ENCODE results near the gene DDAH2. TPM values are rescaled to one million over a fixed set of nuclear protein-coding genes. Genes with fewer than 3 reads are reported as not detected.

Gene DDAH2
- total RNA-seq, 4 donors from 2014 or later: 65.7 to 124 (median 106) TPM

DNA sequence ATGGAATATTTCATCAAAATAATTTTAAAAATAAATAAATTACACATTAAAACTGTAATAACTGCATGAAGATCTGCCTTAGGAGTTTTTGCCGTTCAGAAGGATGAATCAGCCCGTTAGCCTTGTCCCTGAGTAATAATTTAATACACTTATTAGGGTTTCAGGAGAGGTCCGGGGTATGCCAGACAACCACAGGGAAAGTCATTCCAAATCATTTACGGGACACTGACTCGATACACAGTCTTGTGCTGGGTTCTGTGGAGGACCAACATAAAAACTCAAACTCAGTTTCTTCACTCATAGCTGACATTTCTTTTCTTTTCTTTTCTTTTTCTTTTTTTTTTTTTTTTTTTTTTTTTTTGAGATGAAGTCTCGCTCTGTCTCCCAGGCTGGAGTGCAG lies 23.2 kb downstream of the DDAH2 start:
- TF ChIP-seq POLR2A (IDR thresholded peaks at IDR 0.05): no peak
- no peak for TF ChIP-seq CTCF (IDR thresholded peaks at IDR 0.05)
- intact Hi-C loops (cut with DNase I; ENCODE audit: low total_unique reads): no loop called here
- no peak overlapping the region for H3K4me3 ChIP-seq (ENCODE audit: low read depth, poor library complexity, severe bottlenecking)
- 86% methylated on average over 6 of the region's 6 CpGs for WGBS, 2 donors
- no peak for DNase-seq (ENCODE audit: low spot score in 2 of 2)

- intact Hi-C loops (cut with DNase I; ENCODE audit: low total_unique reads): no loop called here
- peak within 1 kb of the TSS; percentile 73 for H3K4me3 ChIP-seq (ENCODE audit: low read depth, poor library complexity, severe bottlenecking)
- 1% methylated on average over 42 to 54 of the region's 54 CpGs for whole genome bisulfite sequencing, 2 donors
- peak in 1 of 2 donors; percentile 94 for TF ChIP-seq POLR2A (IDR thresholded peaks at IDR 0.05)
- peak in 1 of 3 donors; percentile 51 for TF ChIP-seq CTCF (IDR thresholded peaks at IDR 0.05)
- DNase-seq (ENCODE audit: low spot score in 2 of 2): peak; percentile 98 to 100
These were observed 26.0 kb downstream of the DDAH2 start, which contains the start of gene ABHD16A for GRCh38 chr6:31702819-31703716. Gene ABHD16A (minus strand): TSS chr6:31703324. CDS start chr6:31703281, 43 bp downstream.

DNA sequence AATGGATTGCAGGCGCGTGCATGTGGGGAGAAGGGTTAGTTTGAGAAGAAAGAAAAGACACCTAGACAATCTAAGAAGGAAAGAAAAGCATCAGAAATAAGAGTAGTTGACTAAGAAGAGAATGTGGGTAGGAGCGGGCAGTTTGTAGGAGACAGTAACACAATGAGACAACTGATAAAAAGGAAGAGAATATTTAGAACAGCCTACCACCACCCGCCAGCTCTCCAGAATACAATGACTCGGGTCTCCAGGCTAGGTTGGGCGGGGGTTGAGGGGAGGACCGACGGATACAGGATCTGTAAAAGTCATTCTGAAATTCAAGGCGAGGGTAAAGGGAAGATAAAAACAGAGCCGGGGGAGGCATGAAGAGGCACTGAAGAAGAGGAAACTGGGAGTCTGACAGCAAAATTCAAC lies 26.7 kb downstream of the DDAH2 start:
- intact Hi-C loops (cut with DNase I; ENCODE audit: low total_unique reads): no loop called here
- peak overlapping the region; percentile 73 for H3K4me3 ChIP-seq (ENCODE audit: low read depth, poor library complexity, severe bottlenecking)
- TF ChIP-seq CTCF (IDR thresholded peaks at IDR 0.05) (no peak), POLR2A (IDR thresholded peaks at IDR 0.05) (no peak)
- no peak for DNase-seq (ENCODE audit: low spot score in 2 of 2)
- 1% methylated on average over 10 of the region's 10 CpGs for WGBS, 2 donors

GRCh38 chr6:31701666-31702404 lies 27.3 kb downstream of the DDAH2 start:
- 21 to 27% methylated on average over 7 of the region's 7 CpGs for WGBS, 2 donors
- no peak for DNase-seq (ENCODE audit: low spot score in 2 of 2)
- peak overlapping the region; percentile 73 for H3K4me3 ChIP-seq (ENCODE audit: low read depth, poor library complexity, severe bottlenecking)
- intact Hi-C loops (cut with DNase I; ENCODE audit: low total_unique reads): no loop called here
- TF ChIP-seq CTCF (IDR thresholded peaks at IDR 0.05) (no peak), POLR2A (IDR thresholded peaks at IDR 0.05) (no peak)

GRCh38 chr6:31700740-31701401 lies 28.2 kb downstream of the DDAH2 start:
- WGBS, 2 donors: 76 to 82% methylated on average over 5 of the region's 5 CpGs
- TF ChIP-seq POLR2A (IDR thresholded peaks at IDR 0.05) (no peak), CTCF (IDR thresholded peaks at IDR 0.05) (no peak)
- no peak for DNase-seq (ENCODE audit: low spot score in 2 of 2)
- no peak overlapping the region for H3K4me3 ChIP-seq (ENCODE audit: low read depth, poor library complexity, severe bottlenecking)
- intact Hi-C loops (cut with DNase I; ENCODE audit: low total_unique reads): no loop called here
